Subcutaneous abdominal adipose tissue (tissue), 5 donors: ENCODE measurements around the gene CTNNBL1.

Experiments used
- H3K27ac ChIP-seq: one replicate; pipeline ENCODE4 v1.7.0; 2013; ENCODE audit warnings: low read depth, mild to moderate bottlenecking, inconsistent platforms, low read length, moderate library complexity
- H3K27me3 ChIP-seq, 5 donors: one replicate each; pipeline ENCODE4 v1.7.0; 2013; ENCODE audit warnings: low read length in 5 of 5, inconsistent platforms in 1 of 5; ENCODE audit not compliant: control insufficient read depth in 5 of 5, insufficient read depth in 4 of 5
- H3K36me3 ChIP-seq, 5 donors: one replicate each; pipeline ENCODE4 v1.7.0; 2013; ENCODE audit warnings: low read length in 5 of 5; ENCODE audit not compliant: control insufficient read depth in 5 of 5, insufficient read depth in 5 of 5
- H3K4me1 ChIP-seq, 5 donors: one replicate each; pipeline ENCODE4 v1.7.0; 2013; ENCODE audit warnings: low read length in 5 of 5, mild to moderate bottlenecking in 3 of 5, moderate library complexity in 1 of 5; ENCODE audit not compliant: control insufficient read depth in 5 of 5, insufficient read depth in 5 of 5
- H3K4me3 ChIP-seq, 5 donors: one replicate each; pipeline ENCODE4 v1.7.0; 2013; ENCODE audit warnings: low read length in 5 of 5, low read depth in 1 of 5
- H3K9ac ChIP-seq, 5 donors: one replicate each; pipeline ENCODE4 v1.7.0; 2013; ENCODE audit warnings: low read length in 5 of 5, mild to moderate bottlenecking in 4 of 5, moderate library complexity in 3 of 5
- H3K9me3 ChIP-seq, 5 donors: one replicate each; pipeline ENCODE4 v1.7.0; 2013; ENCODE audit warnings: low read length in 5 of 5; ENCODE audit not compliant: control insufficient read depth in 5 of 5
- donor health status: healthy.
- donor health status: healthy.
- donor health status: healthy.
- donor health status: healthy.
- donor health status: healthy.

The CTNNBL1 gene

GRCh38 chr20:37898233-37899104 lies 204.6 kb downstream of the CTNNBL1 start:
- peaks cover 0 to 23% (median 16%) of the 10 kb centered on the region in 5 donors for H3K27me3 ChIP-seq
- no peak overlapping the region for H3K27ac ChIP-seq
- no peaks in the 10 kb centered on the region for H3K36me3 ChIP-seq

GRCh38 chr20:37899105-37900045 lies 205.5 kb downstream of the CTNNBL1 start:
- Histone ChIP-seq H3K4me1 (peaks cover 0 to 12% (median 9%) of the 10 kb centered on the region in 5 donors), H3K36me3 (no peaks in the 10 kb centered on the region), H3K27ac (no peak overlapping the region), H3K9me3 (no peaks in the 10 kb centered on the region), H3K9ac (no peak overlapping the region), H3K27me3 (peaks cover 5 to 32% (median 25%) of the 10 kb centered on the region in 5 donors), H3K4me3 (no peak overlapping the region)

More at GRCh38 chr20:37898233-37899104, 204.6 kb downstream of the CTNNBL1 start:
- no peak overlapping the region for H3K4me3 ChIP-seq
- peaks cover 0 to 10% (median 6%) of the 10 kb centered on the region in 5 donors for H3K4me1 ChIP-seq
- no peak overlapping the region for H3K9ac ChIP-seq
- no peaks in the 10 kb centered on the region for H3K9me3 ChIP-seq

GRCh38 chr20:37901240-37901639 lies 207.4 kb downstream of the CTNNBL1 start:
- Histone ChIP-seq H3K4me1 (peaks cover 0 to 12% (median 9%) of the 10 kb centered on the region in 5 donors), H3K27me3 (peaks cover 5 to 46% (median 36%) of the 10 kb centered on the region in 5 donors), H3K4me3 (no peak overlapping the region), H3K27ac (no peak overlapping the region), H3K36me3 (no peaks in the 10 kb centered on the region), H3K9ac (no peak overlapping the region), H3K9me3 (no peaks in the 10 kb centered on the region)

GRCh38 chr20:37901654-37902503 lies 208.0 kb downstream of the CTNNBL1 start:
- H3K4me1 ChIP-seq, result peaks cover 0 to 12% (median 9%) of the 10 kb centered on the region in 5 donors
- H3K27ac ChIP-seq, result no peak overlapping the region
- peaks cover 5 to 50% (median 38%) of the 10 kb centered on the region in 5 donors for H3K27me3 ChIP-seq
- H3K36me3 ChIP-seq, result no peaks in the 10 kb centered on the region
- H3K4me3 ChIP-seq, result peak overlapping the region in 1 of 5 donors; percentile 23
- no peaks in the 10 kb centered on the region for H3K9me3 ChIP-seq
- no peak overlapping the region for H3K9ac ChIP-seq

GRCh38 chr20:37902504-37903313 lies 208.9 kb downstream of the CTNNBL1 start, which contains the start of gene VSTM2L:
TSS of gene VSTM2L (plus strand) at chr20:37903127. CDS start at chr20:37903351, 224 bp downstream.
- no peaks in the 10 kb centered on the region for H3K9me3 ChIP-seq
- H3K4me3 ChIP-seq, result peak within 1 kb of the TSS in 2 of 5 donors; percentile 26 to 40
- no peaks in the 10 kb centered on the region for H3K36me3 ChIP-seq
- H3K4me1 ChIP-seq, result peaks cover 0 to 12% (median 9%) of the 10 kb centered on the region in 5 donors
- H3K27me3 ChIP-seq, result peaks cover 5 to 56% (median 41%) of the 10 kb centered on the region in 5 donors
- no peak within 1 kb of the TSS for H3K27ac ChIP-seq
- H3K9ac ChIP-seq, result no peak within 1 kb of the TSS

GRCh38 chr20:37903317-37904007 lies 209.6 kb downstream of the CTNNBL1 start:
- H3K27ac ChIP-seq, result no peak overlapping the region
- H3K9me3 ChIP-seq, result no peaks in the 10 kb centered on the region
- H3K4me1 ChIP-seq, result peaks cover 0 to 13% (median 9%) of the 10 kb centered on the region in 5 donors
- H3K27me3 ChIP-seq, result peaks cover 5 to 56% (median 44%) of the 10 kb centered on the region in 5 donors
- no peaks in the 10 kb centered on the region for H3K36me3 ChIP-seq
- H3K9ac ChIP-seq, result no peak overlapping the region
- H3K4me3 ChIP-seq, result peak overlapping the region in 2 of 5 donors; percentile 26 to 40

- no peak overlapping the region for H3K4me3 ChIP-seq
- no peaks in the 10 kb centered on the region for H3K36me3 ChIP-seq
- H3K4me1 ChIP-seq, result peaks cover 0 to 13% (median 9%) of the 10 kb centered on the region in 5 donors
- no peak overlapping the region for H3K9ac ChIP-seq
- no peak overlapping the region for H3K27ac ChIP-seq
- no peaks in the 10 kb centered on the region for H3K9me3 ChIP-seq
- H3K27me3 ChIP-seq, result peaks cover 10 to 54% (median 48%) of the 10 kb centered on the region in 5 donors
Observed at GRCh38 chr20:37904008-37904642, 210.3 kb downstream of the CTNNBL1 start.

- Histone ChIP-seq H3K36me3 (no peaks in the 10 kb centered on the region), H3K27ac (no peak overlapping the region), H3K4me1 (peaks cover 0 to 13% (median 9%) of the 10 kb centered on the region in 5 donors), H3K9me3 (no peaks in the 10 kb centered on the region), H3K9ac (no peak overlapping the region), H3K4me3 (no peak overlapping the region), H3K27me3 (peaks cover 10 to 58% (median 51%) of the 10 kb centered on the region in 5 donors)
Observed at GRCh38 chr20:37904845-37905373, 211.1 kb downstream of the CTNNBL1 start.
